Measurements from ENCODE around the gene APBA3. TPM values are rescaled to one million over a fixed set of nuclear protein-coding genes. Genes with fewer than 3 reads are reported as not detected.

The APBA3 gene
- total and polyA plus RNA-seq, 9 of the 15 experiments (the other 6 are each of a cell fraction or from before 2014, with no cell fraction given): 0.10 to 29.5 (median 11.5) TPM

GRCh38 chr19:3761382-3762129, at the start of gene APBA3 (continued):
- TF ChIP-seq, protein P1, sequence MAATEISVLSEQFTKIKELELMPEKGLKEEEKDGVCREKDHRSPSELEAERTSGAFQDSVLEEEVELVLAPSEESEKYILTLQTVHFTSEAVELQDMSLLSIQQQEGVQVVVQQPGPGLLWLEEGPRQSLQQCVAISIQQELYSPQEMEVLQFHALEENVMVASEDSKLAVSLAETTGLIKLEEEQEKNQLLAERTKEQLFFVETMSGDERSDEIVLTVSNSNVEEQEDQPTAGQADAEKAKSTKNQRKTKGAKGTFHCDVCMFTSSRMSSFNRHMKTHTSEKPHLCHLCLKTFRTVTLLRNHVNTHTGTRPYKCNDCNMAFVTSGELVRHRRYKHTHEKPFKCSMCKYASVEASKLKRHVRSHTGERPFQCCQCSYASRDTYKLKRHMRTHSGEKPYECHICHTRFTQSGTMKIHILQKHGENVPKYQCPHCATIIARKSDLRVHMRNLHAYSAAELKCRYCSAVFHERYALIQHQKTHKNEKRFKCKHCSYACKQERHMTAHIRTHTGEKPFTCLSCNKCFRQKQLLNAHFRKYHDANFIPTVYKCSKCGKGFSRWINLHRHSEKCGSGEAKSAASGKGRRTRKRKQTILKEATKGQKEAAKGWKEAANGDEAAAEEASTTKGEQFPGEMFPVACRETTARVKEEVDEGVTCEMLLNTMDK (IDR thresholded peaks at IDR 0.05; ENCODE audit: borderline replicate concordance, insufficient read depth, low read depth, low read length, poor library complexity, severe bottlenecking): peak; percentile 98
- TF ChIP-seq CREB1 (IDR thresholded peaks at IDR 0.05) (peak; percentile 54), CREB1 (CRISPR knock-in tag; IDR thresholded peaks at IDR 0.05) (peak; percentile 70), RNF2 (IDR thresholded peaks at IDR 0.05) (peak; percentile 36; the same call in 1 of the 2 replicates), EP400 (IDR thresholded peaks at IDR 0.05) (peak; percentile 78), NUFIP1 (IDR thresholded peaks at IDR 0.05; ENCODE audit: partially characterized antibody) (peak; percentile 12), SIX5 (IDR thresholded peaks at IDR 0.05; ENCODE audit: borderline replicate concordance in 1 of 2, insufficient read depth in 1 of 2, low read depth in 1 of 2, low read length in 2 of 2) (peak; percentile 88 to 92), ZNF644 (tag; IDR thresholded peaks at IDR 0.05; ENCODE audit: low read depth) (no peak), CAMTA2 (CRISPR knock-in tag; conservative IDR thresholded peaks at IDR 0.05) (no peak), NR4A1 (CRISPR knock-in tag; IDR thresholded peaks at IDR 0.05) (no peak), NR4A1 (tag; IDR thresholded peaks at IDR 0.05) (peak; percentile 36; the same call in 1 of the 2 replicates), SIN3A (IDR thresholded peaks at IDR 0.05; ENCODE audit: borderline replicate concordance in 2 of 2, control insufficient read depth in 1 of 2, low read depth in 2 of 2, low read length in 2 of 2) (peak in 1 of 2 experiments; percentile 86; a peak in 2 of 4 replicates), GABPB1 (CRISPR knock-in tag; IDR thresholded peaks at IDR 0.05) (peak; percentile 89), NR2C1 (IDR thresholded peaks at IDR 0.05) (peak; percentile 55), NR2C1 (tag; IDR thresholded peaks at IDR 0.05) (peak; percentile 70), ZNF583 (CRISPR knock-in tag; IDR thresholded peaks at IDR 0.05) (0 out of 2 replicates have a peak, but pooled peaks have one; percentile 36), PCBP1 (IDR thresholded peaks at IDR 0.05; ENCODE audit: low read depth, low read length, poor library complexity, severe bottlenecking) (no peak), ZNF24 (IDR thresholded peaks at IDR 0.05) (peak; percentile 94), FUS (optimal IDR thresholded peaks at IDR 0.05; ENCODE audit: low read depth, low read length) (no peak)
- TF ChIP-seq, protein P2, sequence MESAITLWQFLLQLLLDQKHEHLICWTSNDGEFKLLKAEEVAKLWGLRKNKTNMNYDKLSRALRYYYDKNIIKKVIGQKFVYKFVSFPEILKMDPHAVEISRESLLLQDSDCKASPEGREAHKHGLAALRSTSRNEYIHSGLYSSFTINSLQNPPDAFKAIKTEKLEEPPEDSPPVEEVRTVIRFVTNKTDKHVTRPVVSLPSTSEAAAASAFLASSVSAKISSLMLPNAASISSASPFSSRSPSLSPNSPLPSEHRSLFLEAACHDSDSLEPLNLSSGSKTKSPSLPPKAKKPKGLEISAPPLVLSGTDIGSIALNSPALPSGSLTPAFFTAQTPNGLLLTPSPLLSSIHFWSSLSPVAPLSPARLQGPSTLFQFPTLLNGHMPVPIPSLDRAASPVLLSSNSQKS (CRISPR knock-in tag; IDR thresholded peaks at IDR 0.05): no peak
- TF ChIP-seq, protein P3, sequence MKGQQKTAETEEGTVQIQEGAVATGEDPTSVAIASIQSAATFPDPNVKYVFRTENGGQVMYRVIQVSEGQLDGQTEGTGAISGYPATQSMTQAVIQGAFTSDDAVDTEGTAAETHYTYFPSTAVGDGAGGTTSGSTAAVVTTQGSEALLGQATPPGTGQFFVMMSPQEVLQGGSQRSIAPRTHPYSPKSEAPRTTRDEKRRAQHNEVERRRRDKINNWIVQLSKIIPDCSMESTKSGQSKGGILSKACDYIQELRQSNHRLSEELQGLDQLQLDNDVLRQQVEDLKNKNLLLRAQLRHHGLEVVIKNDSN (CRISPR knock-in tag; IDR thresholded peaks at IDR 0.05): no peak
- TF ChIP-seq, protein P4, sequence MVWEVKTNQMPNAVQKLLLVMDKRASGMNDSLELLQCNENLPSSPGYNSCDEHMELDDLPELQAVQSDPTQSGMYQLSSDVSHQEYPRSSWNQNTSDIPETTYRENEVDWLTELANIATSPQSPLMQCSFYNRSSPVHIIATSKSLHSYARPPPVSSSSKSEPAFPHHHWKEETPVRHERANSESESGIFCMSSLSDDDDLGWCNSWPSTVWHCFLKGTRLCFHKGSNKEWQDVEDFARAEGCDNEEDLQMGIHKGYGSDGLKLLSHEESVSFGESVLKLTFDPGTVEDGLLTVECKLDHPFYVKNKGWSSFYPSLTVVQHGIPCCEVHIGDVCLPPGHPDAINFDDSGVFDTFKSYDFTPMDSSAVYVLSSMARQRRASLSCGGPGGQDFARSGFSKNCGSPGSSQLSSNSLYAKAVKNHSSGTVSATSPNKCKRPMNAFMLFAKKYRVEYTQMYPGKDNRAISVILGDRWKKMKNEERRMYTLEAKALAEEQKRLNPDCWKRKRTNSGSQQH (CRISPR knock-in tag; IDR thresholded peaks at IDR 0.05): no peak
- TF ChIP-seq, protein P5, sequence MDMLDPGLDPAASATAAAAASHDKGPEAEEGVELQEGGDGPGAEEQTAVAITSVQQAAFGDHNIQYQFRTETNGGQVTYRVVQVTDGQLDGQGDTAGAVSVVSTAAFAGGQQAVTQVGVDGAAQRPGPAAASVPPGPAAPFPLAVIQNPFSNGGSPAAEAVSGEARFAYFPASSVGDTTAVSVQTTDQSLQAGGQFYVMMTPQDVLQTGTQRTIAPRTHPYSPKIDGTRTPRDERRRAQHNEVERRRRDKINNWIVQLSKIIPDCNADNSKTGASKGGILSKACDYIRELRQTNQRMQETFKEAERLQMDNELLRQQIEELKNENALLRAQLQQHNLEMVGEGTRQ (CRISPR knock-in tag; IDR thresholded peaks at IDR 0.05): no peak
